Liver (tissue), 3 donors: ENCODE data around the gene SPATA31C1.

Source experiments
- EGR1 ChIP-seq, 2 donors: IDR thresholded peaks; 2 replicates each; pipeline ENCODE4 v1.6.1; 2016 to 2018; ENCODE audit warnings: antibody characterized with exemption in 2 of 2, low read depth in 2 of 2
- HNF4A ChIP-seq, 2 donors: conservative IDR thresholded peaks; 2 replicates each; pipeline ENCODE4 v1.6.1; 2016; ENCODE audit warnings: antibody characterized with exemption in 2 of 2, mild to moderate bottlenecking in 2 of 2
- JUND ChIP-seq, 2 donors: IDR thresholded peaks; 2 replicates each; pipeline ENCODE4 v1.6.1; 2016; ENCODE audit warnings: antibody characterized with exemption in 2 of 2
- RXRA ChIP-seq, 2 donors: IDR thresholded peaks; 2 replicates each; pipeline ENCODE4 v1.6.1; 2017 to 2018; ENCODE audit warnings: antibody characterized with exemption in 2 of 2, mild to moderate bottlenecking in 1 of 2
- TAF1 ChIP-seq: conservative IDR thresholded peaks from 2 replicates; pipeline ENCODE4 v1.6.1; 2016; ENCODE audit warnings: antibody characterized with exemption, mild to moderate bottlenecking
- YY1 ChIP-seq: IDR thresholded peaks from 2 replicates; pipeline ENCODE4 v1.6.1; 2016; ENCODE audit warnings: antibody characterized with exemption, mild to moderate bottlenecking
- TF ChIP-seq, protein P1 (sequence below): fragments of 150-350 bp; IDR thresholded peaks from 2 replicates; pipeline ENCODE4 v1.5.1; 2017; ENCODE audit warnings: improper control_type of control experiment, low read depth, low read length; ENCODE audit not compliant: missing input control
- TF ChIP-seq, protein P2 (sequence below): IDR thresholded peaks from 2 replicates; pipeline ENCODE4 v1.6.1; 2016; ENCODE audit warnings: antibody characterized with exemption
- TF ChIP-seq, protein P3 (sequence below): IDR thresholded peaks from 2 replicates; pipeline ENCODE4 v1.6.1; 2016; ENCODE audit warnings: antibody characterized with exemption, mild to moderate bottlenecking
- TF ChIP-seq, protein P4 (sequence below): IDR thresholded peaks from 2 replicates; pipeline ENCODE4 v1.6.1; 2016; ENCODE audit warnings: antibody characterized with exemption
- donor health status: healthy.
- donor health status: healthy.

DNA sequence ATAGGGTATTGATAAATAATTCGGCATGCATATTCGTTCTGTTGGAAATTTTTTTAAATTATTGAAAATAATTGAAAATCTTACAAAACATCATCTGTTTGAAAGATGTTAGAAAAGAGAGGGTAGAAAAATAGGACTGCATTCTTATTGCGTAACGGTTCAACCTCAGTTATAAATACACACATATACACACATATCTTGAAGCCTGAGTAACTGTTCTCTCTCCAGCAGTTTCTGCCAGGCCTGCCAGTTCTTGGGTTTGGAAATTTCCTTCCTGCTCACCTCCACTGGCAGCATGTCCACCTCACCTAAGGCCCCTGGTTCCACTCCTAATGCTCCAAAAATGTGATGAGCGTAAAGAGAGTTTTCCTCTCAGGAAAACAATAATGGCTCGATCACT lies 26.0 kb upstream of the SPATA31C1 start:
- TF ChIP-seq, protein P1, sequence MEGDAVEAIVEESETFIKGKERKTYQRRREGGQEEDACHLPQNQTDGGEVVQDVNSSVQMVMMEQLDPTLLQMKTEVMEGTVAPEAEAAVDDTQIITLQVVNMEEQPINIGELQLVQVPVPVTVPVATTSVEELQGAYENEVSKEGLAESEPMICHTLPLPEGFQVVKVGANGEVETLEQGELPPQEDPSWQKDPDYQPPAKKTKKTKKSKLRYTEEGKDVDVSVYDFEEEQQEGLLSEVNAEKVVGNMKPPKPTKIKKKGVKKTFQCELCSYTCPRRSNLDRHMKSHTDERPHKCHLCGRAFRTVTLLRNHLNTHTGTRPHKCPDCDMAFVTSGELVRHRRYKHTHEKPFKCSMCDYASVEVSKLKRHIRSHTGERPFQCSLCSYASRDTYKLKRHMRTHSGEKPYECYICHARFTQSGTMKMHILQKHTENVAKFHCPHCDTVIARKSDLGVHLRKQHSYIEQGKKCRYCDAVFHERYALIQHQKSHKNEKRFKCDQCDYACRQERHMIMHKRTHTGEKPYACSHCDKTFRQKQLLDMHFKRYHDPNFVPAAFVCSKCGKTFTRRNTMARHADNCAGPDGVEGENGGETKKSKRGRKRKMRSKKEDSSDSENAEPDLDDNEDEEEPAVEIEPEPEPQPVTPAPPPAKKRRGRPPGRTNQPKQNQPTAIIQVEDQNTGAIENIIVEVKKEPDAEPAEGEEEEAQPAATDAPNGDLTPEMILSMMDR: no peak
- TF ChIP-seq, protein P2, sequence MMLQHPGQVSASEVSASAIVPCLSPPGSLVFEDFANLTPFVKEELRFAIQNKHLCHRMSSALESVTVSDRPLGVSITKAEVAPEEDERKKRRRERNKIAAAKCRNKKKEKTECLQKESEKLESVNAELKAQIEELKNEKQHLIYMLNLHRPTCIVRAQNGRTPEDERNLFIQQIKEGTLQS: no peak
- TF ChIP-seq, protein P3, sequence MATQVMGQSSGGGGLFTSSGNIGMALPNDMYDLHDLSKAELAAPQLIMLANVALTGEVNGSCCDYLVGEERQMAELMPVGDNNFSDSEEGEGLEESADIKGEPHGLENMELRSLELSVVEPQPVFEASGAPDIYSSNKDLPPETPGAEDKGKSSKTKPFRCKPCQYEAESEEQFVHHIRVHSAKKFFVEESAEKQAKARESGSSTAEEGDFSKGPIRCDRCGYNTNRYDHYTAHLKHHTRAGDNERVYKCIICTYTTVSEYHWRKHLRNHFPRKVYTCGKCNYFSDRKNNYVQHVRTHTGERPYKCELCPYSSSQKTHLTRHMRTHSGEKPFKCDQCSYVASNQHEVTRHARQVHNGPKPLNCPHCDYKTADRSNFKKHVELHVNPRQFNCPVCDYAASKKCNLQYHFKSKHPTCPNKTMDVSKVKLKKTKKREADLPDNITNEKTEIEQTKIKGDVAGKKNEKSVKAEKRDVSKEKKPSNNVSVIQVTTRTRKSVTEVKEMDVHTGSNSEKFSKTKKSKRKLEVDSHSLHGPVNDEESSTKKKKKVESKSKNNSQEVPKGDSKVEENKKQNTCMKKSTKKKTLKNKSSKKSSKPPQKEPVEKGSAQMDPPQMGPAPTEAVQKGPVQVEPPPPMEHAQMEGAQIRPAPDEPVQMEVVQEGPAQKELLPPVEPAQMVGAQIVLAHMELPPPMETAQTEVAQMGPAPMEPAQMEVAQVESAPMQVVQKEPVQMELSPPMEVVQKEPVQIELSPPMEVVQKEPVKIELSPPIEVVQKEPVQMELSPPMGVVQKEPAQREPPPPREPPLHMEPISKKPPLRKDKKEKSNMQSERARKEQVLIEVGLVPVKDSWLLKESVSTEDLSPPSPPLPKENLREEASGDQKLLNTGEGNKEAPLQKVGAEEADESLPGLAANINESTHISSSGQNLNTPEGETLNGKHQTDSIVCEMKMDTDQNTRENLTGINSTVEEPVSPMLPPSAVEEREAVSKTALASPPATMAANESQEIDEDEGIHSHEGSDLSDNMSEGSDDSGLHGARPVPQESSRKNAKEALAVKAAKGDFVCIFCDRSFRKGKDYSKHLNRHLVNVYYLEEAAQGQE: no peak
- TF ChIP-seq TAF1 (no peak), YY1 (no peak), HNF4A (conservative IDR thresholded peaks at IDR 0.05) (no peak), RXRA (IDR thresholded peaks at IDR 0.05) (no peak), JUND (IDR thresholded peaks at IDR 0.05) (no peak), EGR1 (IDR thresholded peaks at IDR 0.05; ENCODE audit: low read depth in 2 of 2) (no peak)
- TF ChIP-seq, protein P4, sequence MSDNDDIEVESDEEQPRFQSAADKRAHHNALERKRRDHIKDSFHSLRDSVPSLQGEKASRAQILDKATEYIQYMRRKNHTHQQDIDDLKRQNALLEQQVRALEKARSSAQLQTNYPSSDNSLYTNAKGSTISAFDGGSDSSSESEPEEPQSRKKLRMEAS: no peak
